Keratinocyte (primary cell): ENCODE results near the gene CNTNAP2. TPM values are rescaled to one million over a fixed set of nuclear protein-coding genes. Genes with fewer than 3 reads are reported as not detected.

Experiments
- DNase-seq: peaks from one replicate; pipeline ENCODE4 v3.0.0-alpha.2; 2011; ENCODE audit warnings: low read depth, missing footprints, low spot score
- FAIRE-seq: peaks from 2 replicates; lab custom pipeline; 2011; peaks lifted over from hg19 to GRCh38; lab: Jason Lieb, UNC
- H2AFZ ChIP-seq: 2 replicates; pipeline ENCODE4 v1.6.0; 2012; ENCODE audit warnings: low read length, control low read depth, inconsistent platforms; ENCODE audit not compliant: control insufficient read depth
- H3K27ac ChIP-seq: 2 replicates; pipeline ENCODE4 v1.5.1; 2011; ENCODE audit warnings: low read length; ENCODE audit not compliant: control insufficient read depth, insufficient read depth
- H3K27me3 ChIP-seq: 3 replicates; pipeline ENCODE4 v1.6.0; 2011; ENCODE audit warnings: low read length; ENCODE audit not compliant: control insufficient read depth, insufficient read depth; ENCODE audit errors: extremely low read depth
- H3K36me3 ChIP-seq, 2 experiments: 2 replicates in 1 of 2; 3 replicates in 1 of 2; pipeline ENCODE4 v1.5.1; 2011; ENCODE audit warnings: low read length in 2 of 2, mild to moderate bottlenecking in 1 of 2; ENCODE audit not compliant: control insufficient read depth in 2 of 2, insufficient read depth in 2 of 2; ENCODE audit errors: extremely low read depth in 1 of 2
- H3K4me1 ChIP-seq: 3 replicates; pipeline ENCODE4 v1.5.1; 2011; ENCODE audit warnings: low read length; ENCODE audit not compliant: control insufficient read depth, insufficient read depth; ENCODE audit errors: extremely low read depth
- H3K4me2 ChIP-seq: 3 replicates; pipeline ENCODE4 v1.6.0; 2011; ENCODE audit warnings: low read depth, low read length; ENCODE audit not compliant: control insufficient read depth, insufficient read depth; ENCODE audit errors: extremely low read depth
- H3K4me3 ChIP-seq, 3 experiments: fragments of 200-600 bp in 1 of 3; sonication (generic) in 1 of 3; 2 replicates in 2 of 3; 3 replicates in 1 of 3; pipeline ENCODE4 v1.5.1; 2011 to 2016; ENCODE audit warnings: low read length in 3 of 3, mild to moderate bottlenecking in 3 of 3, control low read depth in 2 of 3, inconsistent platforms in 1 of 3, low read depth in 1 of 3, mixed read lengths in 1 of 3, mixed run types in 1 of 3, moderate library complexity in 1 of 3; ENCODE audit not compliant: control insufficient read depth in 2 of 3, insufficient read depth in 2 of 3; ENCODE audit errors: extremely low read depth in 1 of 3
- H3K79me2 ChIP-seq: 2 replicates; pipeline ENCODE4 v1.6.0; 2012; ENCODE audit warnings: low read length; ENCODE audit not compliant: control insufficient read depth, insufficient read depth
- H3K9ac ChIP-seq: 3 replicates; pipeline ENCODE4 v1.6.0; 2011; ENCODE audit warnings: low read length; ENCODE audit not compliant: control insufficient read depth, insufficient read depth; ENCODE audit errors: extremely low read depth
- H3K9me1 ChIP-seq: 3 replicates; pipeline ENCODE4 v1.6.0; 2011; ENCODE audit warnings: low read length; ENCODE audit not compliant: control insufficient read depth, insufficient read depth; ENCODE audit errors: extremely low read depth
- H3K9me3 ChIP-seq: 2 replicates; pipeline ENCODE4 v1.5.1; 2012; ENCODE audit warnings: low read depth, low read length; ENCODE audit not compliant: control insufficient read depth
- H4K20me1 ChIP-seq: 3 replicates; pipeline ENCODE4 v1.6.0; 2011; ENCODE audit warnings: low read length; ENCODE audit not compliant: control insufficient read depth, insufficient read depth; ENCODE audit errors: extremely low read depth
- EZH2 ChIP-seq: IDR thresholded peaks from one replicate; pipeline ENCODE4 v1.6.1; 2012; ENCODE audit warnings: inconsistent platforms, mild to moderate bottlenecking, low read length, moderate library complexity
- dilution Hi-C: fragments of 300-500 bp; cut with MboI; formaldehyde crosslinking; loops from one replicate; pipeline ENCODE4 v1.7.0; 2020; ENCODE audit warnings: low sequenced_read_pairs; ENCODE audit not compliant: extremely low pct_ligation_motif_present
- polyA plus RNA-seq, 5 experiments: library from polyadenylated mRNA; depleted of rRNA in 3 of 5; stranded (reverse) in 3 of 5; stranded (forward) in 1 of 5; unstranded in 1 of 5; fragments of >200 nt; gene quantifications; 1 replicate in 1 of 5; 2 replicates in 3 of 5; 3 replicates in 1 of 5; pipeline versions ENCODE4 v1.2.1 to v1.2.3, GENCODE V29; 2011 to 2012; ENCODE audit warnings: missing spikeins in 2 of 5, low read depth in 1 of 5, low replicate concordance in 1 of 5
- TF ChIP-seq, protein P1 (sequence below), 3 experiments: IDR thresholded peaks in 1 of 3; conservative IDR thresholded peaks in 1 of 3; optimal IDR thresholded peaks in 1 of 3; 2 replicates in 2 of 3; 3 replicates in 1 of 3; pipeline versions ENCODE3 to v1.5.1; 2011; ENCODE audit warnings: low read length in 3 of 3, mild to moderate bottlenecking in 3 of 3, moderate library complexity in 2 of 3, control low read depth in 1 of 3, inconsistent platforms in 1 of 3; ENCODE audit not compliant: insufficient read depth in 2 of 3; ENCODE audit errors: extremely low read depth in 1 of 3

The CNTNAP2 gene
- polyA plus RNA-seq, 1 donor (not counting 4 experiments of a cell fraction or from before 2014, with no cell fraction given): 1.4 TPM

DNA sequence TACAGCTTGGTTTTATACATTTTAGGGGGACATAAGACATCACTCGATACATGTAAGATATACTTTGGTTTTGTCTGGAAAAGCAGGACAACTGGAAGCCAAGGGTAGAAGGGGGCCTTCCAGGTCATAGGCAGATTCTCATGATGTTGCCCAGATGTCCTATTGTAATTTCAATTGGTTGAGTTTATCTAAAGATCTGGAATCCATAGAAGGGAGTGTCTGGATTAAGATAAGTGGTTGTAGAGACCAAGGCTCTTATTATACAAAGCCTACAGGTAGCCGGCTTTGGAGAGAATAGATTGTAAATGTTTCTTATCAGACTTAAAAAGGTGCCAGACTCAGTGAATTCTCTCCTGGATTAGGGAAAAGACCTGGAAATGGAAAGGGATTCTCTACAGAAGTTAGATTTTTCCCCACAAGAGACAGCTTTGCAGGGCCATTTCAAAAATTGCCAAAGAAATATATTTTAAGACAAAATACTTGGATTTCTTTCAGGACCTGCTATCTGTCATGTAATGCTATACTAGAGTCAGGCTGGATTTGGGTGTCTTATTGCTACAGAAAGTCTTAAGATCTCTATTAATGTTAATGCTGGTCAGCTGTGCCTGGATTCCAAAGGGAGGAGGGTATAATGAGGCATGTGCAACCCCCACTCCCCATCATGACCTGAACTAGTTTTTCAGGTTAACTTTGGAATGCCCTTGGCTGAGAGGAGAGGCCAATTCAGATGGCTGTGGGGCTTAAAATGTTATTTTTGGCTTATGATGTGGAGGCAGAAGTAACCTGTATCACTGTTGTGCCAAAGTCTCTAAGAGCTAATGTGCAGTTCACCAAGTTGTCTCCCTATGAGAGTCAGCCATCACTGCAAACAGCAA, 1962.8 kb downstream of the CNTNAP2 start:
- DNase-seq: no peak
- Histone ChIP-seq H3K36me3 (no peaks in the 10 kb centered on the region), H4K20me1 (no peaks in the 10 kb centered on the region), H3K27me3 (no peaks in the 10 kb centered on the region), H3K4me3 (no peak overlapping the region), H2AFZ (no peak overlapping the region), H3K9me3 (no peaks in the 10 kb centered on the region), H3K9ac (no peak overlapping the region), H3K79me2 (no peaks in the 10 kb centered on the region), H3K27ac (no peak overlapping the region), H3K9me1 (no peaks in the 10 kb centered on the region), H3K4me1 (no peaks in the 10 kb centered on the region), H3K4me2 (no peak overlapping the region)
- TF ChIP-seq, protein P1, sequence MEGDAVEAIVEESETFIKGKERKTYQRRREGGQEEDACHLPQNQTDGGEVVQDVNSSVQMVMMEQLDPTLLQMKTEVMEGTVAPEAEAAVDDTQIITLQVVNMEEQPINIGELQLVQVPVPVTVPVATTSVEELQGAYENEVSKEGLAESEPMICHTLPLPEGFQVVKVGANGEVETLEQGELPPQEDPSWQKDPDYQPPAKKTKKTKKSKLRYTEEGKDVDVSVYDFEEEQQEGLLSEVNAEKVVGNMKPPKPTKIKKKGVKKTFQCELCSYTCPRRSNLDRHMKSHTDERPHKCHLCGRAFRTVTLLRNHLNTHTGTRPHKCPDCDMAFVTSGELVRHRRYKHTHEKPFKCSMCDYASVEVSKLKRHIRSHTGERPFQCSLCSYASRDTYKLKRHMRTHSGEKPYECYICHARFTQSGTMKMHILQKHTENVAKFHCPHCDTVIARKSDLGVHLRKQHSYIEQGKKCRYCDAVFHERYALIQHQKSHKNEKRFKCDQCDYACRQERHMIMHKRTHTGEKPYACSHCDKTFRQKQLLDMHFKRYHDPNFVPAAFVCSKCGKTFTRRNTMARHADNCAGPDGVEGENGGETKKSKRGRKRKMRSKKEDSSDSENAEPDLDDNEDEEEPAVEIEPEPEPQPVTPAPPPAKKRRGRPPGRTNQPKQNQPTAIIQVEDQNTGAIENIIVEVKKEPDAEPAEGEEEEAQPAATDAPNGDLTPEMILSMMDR (optimal IDR thresholded peaks at IDR 0.05 in 1 of 3, IDR thresholded peaks at IDR 0.05 in 1 of 3, conservative IDR thresholded peaks at IDR 0.05 in 1 of 3; ENCODE audit: extremely low read depth in 1 of 3, insufficient read depth in 2 of 3, low read length in 3 of 3): no peak
- TF ChIP-seq EZH2: no peak
- FAIRE-seq: no peak
- dilution Hi-C loops: no loop called here

DNA sequence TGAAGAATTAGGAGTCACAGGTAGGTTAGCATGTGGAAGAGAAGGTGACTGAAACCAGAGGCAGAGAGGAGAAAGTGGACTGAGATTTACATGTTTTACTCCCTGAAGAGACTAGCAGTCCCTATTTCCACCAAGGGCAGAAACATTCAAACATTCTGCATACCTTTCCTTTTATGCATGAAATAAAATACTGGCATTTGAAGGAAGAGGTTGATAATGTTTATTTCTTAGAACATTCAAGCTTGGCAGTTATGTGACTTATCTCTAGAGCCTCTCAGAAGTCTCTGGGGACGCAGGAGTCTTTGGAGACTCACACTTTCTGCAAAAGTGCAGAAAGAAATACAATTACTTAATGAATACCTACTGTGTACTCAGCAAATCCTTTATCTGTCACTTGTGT, 1966.8 kb downstream of the CNTNAP2 start:
- H3K36me3 ChIP-seq: no peaks in the 10 kb centered on the region
- H3K27me3 ChIP-seq: no peaks in the 10 kb centered on the region
- H3K9ac ChIP-seq: no peak overlapping the region
- TF ChIP-seq, protein P1 (optimal IDR thresholded peaks at IDR 0.05 in 1 of 3, IDR thresholded peaks at IDR 0.05 in 1 of 3, conservative IDR thresholded peaks at IDR 0.05 in 1 of 3; ENCODE audit: extremely low read depth in 1 of 3, insufficient read depth in 2 of 3, low read length in 3 of 3): no peak
- TF ChIP-seq EZH2: no peak
- H3K79me2 ChIP-seq: no peaks in the 10 kb centered on the region
- H3K4me2 ChIP-seq: no peak overlapping the region
- H3K27ac ChIP-seq: no peak overlapping the region
- dilution Hi-C loops: no loop called here
- H3K4me1 ChIP-seq: no peaks in the 10 kb centered on the region
- FAIRE-seq (no peak), DNase-seq (no peak)
- H3K9me1 ChIP-seq: no peaks in the 10 kb centered on the region
- no peak overlapping the region for H3K4me3 ChIP-seq
- H3K9me3 ChIP-seq: no peaks in the 10 kb centered on the region
- no peaks in the 10 kb centered on the region for H4K20me1 ChIP-seq
- no peak overlapping the region for H2AFZ ChIP-seq
